Breast epithelium (tissue), 3 donors: ENCODE measurements around the gene CCDC85C.

Experiments
- POLR2A ChIP-seq: fragments of 450-650 bp; IDR thresholded peaks from one replicate; pipeline ENCODE4 v1.6.1; 2016; ENCODE audit warnings: antibody characterized with exemption, mild to moderate bottlenecking, moderate library complexity
- POLR2AphosphoS5 ChIP-seq, 3 donors: sonication (generic); formaldehyde crosslinking; IDR thresholded peaks; one replicate each; pipeline ENCODE4 v1.6.1; 2017; ENCODE audit warnings: antibody characterized with exemption in 3 of 3
- TF ChIP-seq, protein P1 (sequence below), 3 donors: fragments of 450-650 bp; IDR thresholded peaks; one replicate each; pipeline ENCODE4 v1.5.1; 2016 to 2017; ENCODE audit warnings: antibody characterized with exemption in 3 of 3, mild to moderate bottlenecking in 3 of 3, moderate library complexity in 3 of 3

DNA sequence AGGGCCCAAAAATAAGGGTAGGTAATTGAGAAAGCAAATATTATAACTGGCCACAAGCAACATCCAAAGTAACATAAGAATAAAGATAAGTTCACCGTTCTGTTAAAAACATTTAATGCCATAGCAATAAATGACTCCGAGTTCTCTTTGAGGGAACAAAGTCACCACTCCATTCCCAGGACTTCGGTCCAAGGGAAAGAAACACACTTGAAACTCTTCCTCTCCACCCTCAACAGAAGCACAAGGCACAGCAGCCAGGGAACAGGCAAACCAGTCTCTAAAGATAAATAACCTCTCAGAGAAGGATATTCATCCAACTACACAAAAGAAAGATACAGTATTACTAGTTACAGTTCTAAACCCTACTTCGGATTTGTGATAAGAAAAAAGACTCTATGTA lies 125.9 kb downstream of the CCDC85C start:
- TF ChIP-seq, protein P1, sequence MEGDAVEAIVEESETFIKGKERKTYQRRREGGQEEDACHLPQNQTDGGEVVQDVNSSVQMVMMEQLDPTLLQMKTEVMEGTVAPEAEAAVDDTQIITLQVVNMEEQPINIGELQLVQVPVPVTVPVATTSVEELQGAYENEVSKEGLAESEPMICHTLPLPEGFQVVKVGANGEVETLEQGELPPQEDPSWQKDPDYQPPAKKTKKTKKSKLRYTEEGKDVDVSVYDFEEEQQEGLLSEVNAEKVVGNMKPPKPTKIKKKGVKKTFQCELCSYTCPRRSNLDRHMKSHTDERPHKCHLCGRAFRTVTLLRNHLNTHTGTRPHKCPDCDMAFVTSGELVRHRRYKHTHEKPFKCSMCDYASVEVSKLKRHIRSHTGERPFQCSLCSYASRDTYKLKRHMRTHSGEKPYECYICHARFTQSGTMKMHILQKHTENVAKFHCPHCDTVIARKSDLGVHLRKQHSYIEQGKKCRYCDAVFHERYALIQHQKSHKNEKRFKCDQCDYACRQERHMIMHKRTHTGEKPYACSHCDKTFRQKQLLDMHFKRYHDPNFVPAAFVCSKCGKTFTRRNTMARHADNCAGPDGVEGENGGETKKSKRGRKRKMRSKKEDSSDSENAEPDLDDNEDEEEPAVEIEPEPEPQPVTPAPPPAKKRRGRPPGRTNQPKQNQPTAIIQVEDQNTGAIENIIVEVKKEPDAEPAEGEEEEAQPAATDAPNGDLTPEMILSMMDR (IDR thresholded peaks at IDR 0.05) = no peak
- TF ChIP-seq POLR2AphosphoS5 (IDR thresholded peaks at IDR 0.05) (no peak), POLR2A (no peak)
